HFF-Myc (cell line): ENCODE measurements around the gene COX7A2.

Experiments
- DNase-seq: peaks from one replicate; pipeline ENCODE4 v3.0.0-alpha.2; 2011; ENCODE audit warnings: low read depth; ENCODE audit errors: extremely low read depth
- H3K4me3 ChIP-seq: replicated peaks from 2 replicates; pipeline ENCODE4 v1.5.1; 2011; ENCODE audit warnings: low read depth, mild to moderate bottlenecking, control low read depth, low read length
- TF ChIP-seq, protein P1 (sequence below): IDR thresholded peaks from 2 replicates; pipeline ENCODE4 v1.5.1; 2012; ENCODE audit warnings: mild to moderate bottlenecking, low read depth, low read length, control low read depth; ENCODE audit errors: missing control alignments

The COX7A2 gene

DNA sequence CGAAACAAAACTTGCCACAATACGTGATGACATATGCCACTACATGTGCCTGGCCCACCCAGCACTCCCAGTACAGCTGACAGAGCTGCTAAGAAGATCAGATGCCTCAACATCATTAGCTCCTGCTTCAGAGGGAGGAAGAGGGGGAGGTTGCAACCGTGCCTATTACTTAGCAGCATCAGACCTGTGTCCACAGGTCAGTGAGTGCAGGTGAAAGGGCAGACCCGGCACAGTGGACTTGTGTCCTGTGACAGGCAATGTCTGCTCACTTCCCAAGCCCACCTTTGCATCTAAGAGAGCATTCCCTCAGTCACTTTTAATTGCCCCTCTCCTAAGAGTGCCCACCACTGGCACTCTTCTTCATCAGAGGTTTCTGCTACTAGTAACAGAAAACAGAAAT, 28.3 kb downstream of the COX7A2 start:
- TF ChIP-seq, protein P1, sequence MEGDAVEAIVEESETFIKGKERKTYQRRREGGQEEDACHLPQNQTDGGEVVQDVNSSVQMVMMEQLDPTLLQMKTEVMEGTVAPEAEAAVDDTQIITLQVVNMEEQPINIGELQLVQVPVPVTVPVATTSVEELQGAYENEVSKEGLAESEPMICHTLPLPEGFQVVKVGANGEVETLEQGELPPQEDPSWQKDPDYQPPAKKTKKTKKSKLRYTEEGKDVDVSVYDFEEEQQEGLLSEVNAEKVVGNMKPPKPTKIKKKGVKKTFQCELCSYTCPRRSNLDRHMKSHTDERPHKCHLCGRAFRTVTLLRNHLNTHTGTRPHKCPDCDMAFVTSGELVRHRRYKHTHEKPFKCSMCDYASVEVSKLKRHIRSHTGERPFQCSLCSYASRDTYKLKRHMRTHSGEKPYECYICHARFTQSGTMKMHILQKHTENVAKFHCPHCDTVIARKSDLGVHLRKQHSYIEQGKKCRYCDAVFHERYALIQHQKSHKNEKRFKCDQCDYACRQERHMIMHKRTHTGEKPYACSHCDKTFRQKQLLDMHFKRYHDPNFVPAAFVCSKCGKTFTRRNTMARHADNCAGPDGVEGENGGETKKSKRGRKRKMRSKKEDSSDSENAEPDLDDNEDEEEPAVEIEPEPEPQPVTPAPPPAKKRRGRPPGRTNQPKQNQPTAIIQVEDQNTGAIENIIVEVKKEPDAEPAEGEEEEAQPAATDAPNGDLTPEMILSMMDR = no peak
- H3K4me3 ChIP-seq = no peak overlapping the region

DNA sequence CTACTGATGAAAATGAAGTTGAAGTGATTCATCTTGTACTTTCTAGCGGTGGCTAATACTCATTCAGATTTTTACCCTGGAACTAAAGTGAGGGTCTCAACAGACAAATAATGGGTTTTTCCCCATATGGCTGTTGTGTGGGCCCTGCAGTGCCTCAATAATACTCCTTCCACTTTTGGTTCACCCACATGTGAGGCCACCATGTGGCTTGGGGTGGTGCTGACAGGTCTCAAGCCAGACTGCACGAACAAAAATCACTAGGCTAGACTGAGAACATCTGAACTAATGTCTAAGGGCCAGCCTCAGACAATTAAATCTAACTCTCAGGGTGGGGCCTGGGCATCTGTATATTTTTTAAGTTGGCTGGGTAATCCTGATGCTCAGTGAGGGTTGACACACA, 29.9 kb downstream of the COX7A2 start:
- TF ChIP-seq, protein P1 = no peak
- H3K4me3 ChIP-seq = no peak overlapping the region
- no peak for DNase-seq

More for the DNA sequence above, 28.3 kb downstream of the COX7A2 start:
- no peak for DNase-seq

DNA sequence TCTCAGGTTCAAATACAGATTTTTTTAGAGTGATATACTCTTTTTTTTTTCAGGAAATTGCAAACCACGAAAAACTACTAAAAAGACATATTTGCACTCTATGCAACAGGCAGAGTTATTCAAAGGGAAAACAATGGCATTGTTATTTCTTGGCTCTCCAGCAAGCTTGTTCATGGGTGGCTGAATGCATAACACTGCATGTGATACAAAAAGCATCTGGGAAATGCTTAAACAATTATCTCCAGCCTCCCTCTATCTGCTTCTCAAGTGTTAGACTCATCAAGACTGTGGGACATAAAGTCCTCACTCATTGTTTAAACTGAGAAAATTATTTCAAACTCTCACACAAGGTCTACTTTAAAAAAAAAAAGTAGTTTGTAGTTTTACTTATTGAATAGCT, 30.5 kb downstream of the COX7A2 start:
- TF ChIP-seq, protein P1 = no peak
- no peak overlapping the region for H3K4me3 ChIP-seq
- no peak for DNase-seq

DNA sequence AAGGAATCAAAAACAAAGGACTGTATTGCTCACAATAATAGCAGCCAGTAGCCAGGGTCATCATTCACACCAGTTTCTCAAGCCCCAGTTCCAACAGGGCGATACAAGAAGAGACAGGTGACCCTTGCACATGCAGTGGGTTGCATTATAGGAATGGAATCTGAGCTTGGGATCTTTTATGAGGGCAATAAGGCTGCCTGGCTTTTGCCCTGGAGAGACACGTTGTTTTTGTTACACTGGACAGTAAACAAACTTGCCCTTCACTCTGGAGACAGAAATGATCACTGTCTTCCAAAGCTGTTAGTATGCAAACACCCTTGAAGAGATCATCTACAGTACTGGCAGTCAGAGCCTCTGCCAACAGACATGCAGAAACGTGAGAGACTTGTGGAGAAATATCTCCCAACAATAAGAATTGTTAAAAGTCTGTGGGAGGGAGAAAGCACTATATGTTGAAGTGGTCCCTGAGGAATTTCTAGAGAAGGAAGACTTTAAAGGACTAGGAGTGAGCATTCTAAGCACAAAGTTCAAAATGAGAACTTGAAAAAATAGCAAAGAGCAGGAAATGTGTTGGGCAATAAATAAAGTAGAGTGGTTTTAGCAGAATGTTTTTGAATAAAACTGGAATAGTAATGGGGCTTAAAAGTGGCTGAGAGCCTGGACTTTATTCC, 31.5 kb downstream of the COX7A2 start:
- TF ChIP-seq, protein P1 = no peak
- no peak for DNase-seq

DNA sequence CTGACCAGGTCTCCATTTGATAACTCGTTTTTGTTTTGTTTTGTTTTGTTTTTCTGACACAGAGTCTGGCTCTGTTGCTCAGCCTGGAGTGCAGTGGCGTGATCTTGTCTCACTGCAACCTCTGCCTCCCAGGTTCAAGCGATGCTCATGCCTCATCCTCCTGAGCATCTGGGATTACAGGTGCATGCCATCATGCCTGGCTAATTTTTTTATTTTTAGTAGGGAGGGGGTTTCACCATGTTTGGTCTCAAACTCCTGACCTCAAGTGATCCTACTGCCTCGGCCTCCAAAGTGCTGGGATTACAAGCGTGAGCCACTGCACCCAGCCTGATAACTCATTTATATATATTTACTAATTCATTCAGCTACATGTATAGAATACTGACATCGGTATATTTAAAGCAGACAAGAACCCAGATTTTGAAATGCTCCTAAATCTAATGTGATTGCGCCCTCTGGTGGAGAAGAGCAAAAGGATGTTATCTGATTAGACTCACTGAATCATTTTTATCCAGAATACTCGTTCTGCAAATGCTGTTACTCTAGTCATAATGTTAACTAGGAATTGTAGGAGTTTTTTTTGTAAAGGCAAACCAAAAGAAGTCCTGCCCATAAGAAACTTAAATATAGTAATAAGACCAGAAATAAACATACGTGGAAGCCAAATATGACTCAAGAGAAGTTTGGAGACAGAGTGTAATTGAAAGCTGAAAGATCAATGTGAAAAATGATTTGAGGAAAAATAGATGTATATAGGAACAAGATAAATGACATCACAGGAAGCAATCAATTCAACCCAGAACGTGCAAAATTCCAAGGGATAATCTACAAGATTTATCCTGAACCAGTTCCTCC, 32.5 kb downstream of the COX7A2 start:
- DNase-seq = no peak
- H3K4me3 ChIP-seq = no peak overlapping the region
- TF ChIP-seq, protein P1 = peak; percentile 59

More for the DNA sequence above, 31.5 kb downstream of the COX7A2 start:
- no peak overlapping the region for H3K4me3 ChIP-seq

DNA sequence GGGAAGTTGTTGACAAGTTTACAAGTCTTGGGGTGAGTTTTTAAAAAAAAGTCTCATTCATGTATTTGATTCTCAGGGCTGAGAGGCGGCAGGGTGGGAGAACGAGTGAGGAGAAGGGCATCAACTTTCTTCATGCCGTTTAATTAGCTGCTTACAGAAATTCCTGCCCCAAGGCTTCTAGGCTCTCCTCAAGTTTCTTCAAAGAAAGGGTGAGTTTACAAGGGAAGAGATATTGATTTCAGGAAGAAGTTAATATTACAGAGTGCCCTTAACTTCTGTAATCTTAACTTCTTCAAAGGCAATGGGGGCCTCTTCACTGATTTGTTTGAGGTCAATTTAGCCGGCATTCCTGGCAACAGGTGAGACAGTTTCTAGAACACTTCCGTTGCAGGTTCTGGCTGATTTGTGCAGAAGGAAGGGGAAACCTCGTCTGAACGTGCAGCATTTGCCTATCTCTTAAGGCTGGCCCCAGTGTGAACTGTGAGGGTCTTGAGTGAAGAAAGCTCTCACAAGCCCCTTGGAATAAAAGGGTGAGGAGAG, 34.3 kb downstream of the COX7A2 start:
- H3K4me3 ChIP-seq = no peak overlapping the region
- TF ChIP-seq, protein P1 = no peak

More for the DNA sequence above, 34.3 kb downstream of the COX7A2 start:
- no peak for DNase-seq
